Neural progenitor cell (in vitro differentiated cells): ENCODE results near the gene TNFSF11.

ENCODE experiments used
- EZH2 ChIP-seq: fragments of 200-600 bp; sonication (generic); IDR thresholded peaks from 2 replicates; pipeline ENCODE4 v1.6.1; 2017; ENCODE audit warnings: antibody characterized with exemption, mild to moderate bottlenecking, moderate library complexity
- TF ChIP-seq, protein P1 (sequence below): fragments of 200-600 bp; sonication (generic); IDR thresholded peaks from 2 replicates; pipeline ENCODE4 v1.5.1; 2017; ENCODE audit warnings: antibody characterized with exemption, mild to moderate bottlenecking

DNA sequence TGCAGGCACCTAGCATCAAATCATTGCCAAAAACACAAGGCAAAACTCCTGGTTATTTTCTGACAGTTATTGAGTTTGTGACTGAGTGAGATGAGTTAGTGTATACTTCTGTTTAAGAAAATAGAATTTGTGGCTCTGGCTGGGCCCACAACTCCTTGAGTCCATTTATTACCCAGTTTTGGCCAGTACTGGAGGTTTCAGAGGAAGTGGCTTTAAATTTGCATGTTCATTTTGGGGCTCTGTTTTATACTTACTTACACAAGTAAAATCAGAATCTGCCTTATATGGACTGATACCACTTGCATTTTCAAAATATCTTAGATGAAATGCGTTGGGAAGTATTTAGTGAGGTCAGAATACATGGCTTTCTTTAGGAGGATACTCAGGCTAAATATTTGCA, 29.0 kb downstream of the TNFSF11 start:
- TF ChIP-seq, protein P1, sequence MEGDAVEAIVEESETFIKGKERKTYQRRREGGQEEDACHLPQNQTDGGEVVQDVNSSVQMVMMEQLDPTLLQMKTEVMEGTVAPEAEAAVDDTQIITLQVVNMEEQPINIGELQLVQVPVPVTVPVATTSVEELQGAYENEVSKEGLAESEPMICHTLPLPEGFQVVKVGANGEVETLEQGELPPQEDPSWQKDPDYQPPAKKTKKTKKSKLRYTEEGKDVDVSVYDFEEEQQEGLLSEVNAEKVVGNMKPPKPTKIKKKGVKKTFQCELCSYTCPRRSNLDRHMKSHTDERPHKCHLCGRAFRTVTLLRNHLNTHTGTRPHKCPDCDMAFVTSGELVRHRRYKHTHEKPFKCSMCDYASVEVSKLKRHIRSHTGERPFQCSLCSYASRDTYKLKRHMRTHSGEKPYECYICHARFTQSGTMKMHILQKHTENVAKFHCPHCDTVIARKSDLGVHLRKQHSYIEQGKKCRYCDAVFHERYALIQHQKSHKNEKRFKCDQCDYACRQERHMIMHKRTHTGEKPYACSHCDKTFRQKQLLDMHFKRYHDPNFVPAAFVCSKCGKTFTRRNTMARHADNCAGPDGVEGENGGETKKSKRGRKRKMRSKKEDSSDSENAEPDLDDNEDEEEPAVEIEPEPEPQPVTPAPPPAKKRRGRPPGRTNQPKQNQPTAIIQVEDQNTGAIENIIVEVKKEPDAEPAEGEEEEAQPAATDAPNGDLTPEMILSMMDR = no peak
- no peak for TF ChIP-seq EZH2
